K562 (cell line): ENCODE measurements around the gene CYBB.

Source experiments
- CBX5 ChIP-seq: IDR thresholded peaks from 2 replicates; pipeline ENCODE4 v1.6.1; 2014; ENCODE audit warnings: low read depth, borderline replicate concordance
- CEBPG ChIP-seq, 3 experiments: fragments of 200-800 bp in 1 of 3; sonication (Bioruptor generic) in 1 of 3; sonication (generic) in 1 of 3; formaldehyde crosslinking in 1 of 3; IDR thresholded peaks in 2 of 3; conservative IDR thresholded peaks in 1 of 3; 2 replicates each; pipeline versions ENCODE4 v1.6.1 to v1.8.0; 2016 to 2022; ENCODE audit warnings: missing compliant biosample characterization in 2 of 3, missing genetic modification characterization in 2 of 3, mild to moderate bottlenecking in 1 of 3, missing genetic modification reagents in 1 of 3
- MYC ChIP-seq, 2 experiments: fragments of 250-450 bp in 1 of 2; sonication (Bioruptor Pico) in 1 of 2; IDR thresholded peaks; 2 replicates each; pipeline versions ENCODE4 v1.5.1 to v1.6.1; 2012 to 2021; ENCODE audit warnings: low read depth in 2 of 2, borderline replicate concordance in 1 of 2, improper control_type of control experiment in 1 of 2, low read length in 1 of 2, mild to moderate bottlenecking in 1 of 2, moderate library complexity in 1 of 2
- PCBP2 ChIP-seq: fragments of 200-400 bp; formaldehyde crosslinking; IDR thresholded peaks from 2 replicates; pipeline ENCODE4 v1.6.1; 2018; ENCODE audit warnings: low read length, low read depth, mild to moderate bottlenecking, moderate library complexity; ENCODE audit not compliant: poor library complexity, severe bottlenecking
- SMAD3 ChIP-seq: fragments of 450-650 bp; formaldehyde crosslinking; conservative IDR thresholded peaks from 2 replicates; pipeline ENCODE4 v1.4.0; 2020; ENCODE audit warnings: mild to moderate bottlenecking
- SREBF2 ChIP-seq: sonication (generic); formaldehyde crosslinking; IDR thresholded peaks from 2 replicates; pipeline ENCODE4 v1.4.0; 2020; ENCODE audit warnings: mild to moderate bottlenecking, missing genetic modification reagents
- TCF7L2 ChIP-seq: fragments of 150-350 bp; IDR thresholded peaks from 2 replicates; pipeline ENCODE4 v1.6.1; 2016; ENCODE audit warnings: low read depth, mild to moderate bottlenecking, low read length, moderate library complexity
- TFAM ChIP-seq: fragments of 250-450 bp; sonication (Bioruptor Pico); conservative IDR thresholded peaks from 2 replicates; pipeline ENCODE4 v1.5.0; 2021; ENCODE audit warnings: mild to moderate bottlenecking, moderate library complexity
- ZBED1 ChIP-seq: IDR thresholded peaks from 2 replicates; pipeline ENCODE4 v1.6.1; 2014
- ZNF324 ChIP-seq: fragments of 250-450 bp; sonication (Bioruptor Pico); IDR thresholded peaks from 2 replicates; pipeline ENCODE4 v1.4.0; 2020; ENCODE audit warnings: mild to moderate bottlenecking
- TF ChIP-seq, protein P1 (sequence below), 3 experiments: IDR thresholded peaks in 2 of 3; conservative IDR thresholded peaks in 1 of 3; 2 replicates each; pipeline ENCODE4 v1.5.1; 2011 to 2012; ENCODE audit warnings: low read length in 3 of 3, mild to moderate bottlenecking in 3 of 3, control low read depth in 2 of 3, improper control_type of control experiment in 1 of 3, inconsistent platforms in 1 of 3, low read depth in 1 of 3, mixed read lengths in 1 of 3, moderate library complexity in 1 of 3; ENCODE audit not compliant: insufficient read depth in 2 of 3
- TF ChIP-seq, protein P2 (sequence below): fragments of 150-350 bp; conservative IDR thresholded peaks from 2 replicates; pipeline ENCODE4 v1.6.1; 2014; ENCODE audit warnings: low read length
- TF ChIP-seq, protein P3 (sequence below): sonication (generic); formaldehyde crosslinking; IDR thresholded peaks from 2 replicates; pipeline ENCODE4 v1.8.0; 2022; ENCODE audit warnings: mild to moderate bottlenecking, low read depth, missing genetic modification reagents

GRCh38 chrX:37796310-37796709, 16.5 kb downstream of the CYBB start:
- TF ChIP-seq TFAM (CRISPR knock-in tag) (no peak), CBX5 (no peak), SMAD3 (CRISPR knock-in tag) (no peak), CEBPG (CRISPR knock-in tag; IDR thresholded peaks at IDR 0.05) (no peak), CEBPG (tag; conservative IDR thresholded peaks at IDR 0.05 in 1 of 2, IDR thresholded peaks at IDR 0.05 in 1 of 2) (no peak), SREBF2 (no peak), ZBED1 (no peak), PCBP2 (no peak), MYC (IDR thresholded peaks at IDR 0.05; ENCODE audit: low read depth, low read length) (no peak), MYC (CRISPR knock-in tag; IDR thresholded peaks at IDR 0.05; ENCODE audit: borderline replicate concordance, low read depth) (no peak), ZNF324 (CRISPR knock-in tag) (no peak), TCF7L2 (no peak)
- TF ChIP-seq, protein P1, sequence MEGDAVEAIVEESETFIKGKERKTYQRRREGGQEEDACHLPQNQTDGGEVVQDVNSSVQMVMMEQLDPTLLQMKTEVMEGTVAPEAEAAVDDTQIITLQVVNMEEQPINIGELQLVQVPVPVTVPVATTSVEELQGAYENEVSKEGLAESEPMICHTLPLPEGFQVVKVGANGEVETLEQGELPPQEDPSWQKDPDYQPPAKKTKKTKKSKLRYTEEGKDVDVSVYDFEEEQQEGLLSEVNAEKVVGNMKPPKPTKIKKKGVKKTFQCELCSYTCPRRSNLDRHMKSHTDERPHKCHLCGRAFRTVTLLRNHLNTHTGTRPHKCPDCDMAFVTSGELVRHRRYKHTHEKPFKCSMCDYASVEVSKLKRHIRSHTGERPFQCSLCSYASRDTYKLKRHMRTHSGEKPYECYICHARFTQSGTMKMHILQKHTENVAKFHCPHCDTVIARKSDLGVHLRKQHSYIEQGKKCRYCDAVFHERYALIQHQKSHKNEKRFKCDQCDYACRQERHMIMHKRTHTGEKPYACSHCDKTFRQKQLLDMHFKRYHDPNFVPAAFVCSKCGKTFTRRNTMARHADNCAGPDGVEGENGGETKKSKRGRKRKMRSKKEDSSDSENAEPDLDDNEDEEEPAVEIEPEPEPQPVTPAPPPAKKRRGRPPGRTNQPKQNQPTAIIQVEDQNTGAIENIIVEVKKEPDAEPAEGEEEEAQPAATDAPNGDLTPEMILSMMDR (IDR thresholded peaks at IDR 0.05 in 2 of 3, conservative IDR thresholded peaks at IDR 0.05 in 1 of 3; ENCODE audit: insufficient read depth in 2 of 3, low read depth in 1 of 3, low read length in 3 of 3): no peak
- TF ChIP-seq, protein P2, sequence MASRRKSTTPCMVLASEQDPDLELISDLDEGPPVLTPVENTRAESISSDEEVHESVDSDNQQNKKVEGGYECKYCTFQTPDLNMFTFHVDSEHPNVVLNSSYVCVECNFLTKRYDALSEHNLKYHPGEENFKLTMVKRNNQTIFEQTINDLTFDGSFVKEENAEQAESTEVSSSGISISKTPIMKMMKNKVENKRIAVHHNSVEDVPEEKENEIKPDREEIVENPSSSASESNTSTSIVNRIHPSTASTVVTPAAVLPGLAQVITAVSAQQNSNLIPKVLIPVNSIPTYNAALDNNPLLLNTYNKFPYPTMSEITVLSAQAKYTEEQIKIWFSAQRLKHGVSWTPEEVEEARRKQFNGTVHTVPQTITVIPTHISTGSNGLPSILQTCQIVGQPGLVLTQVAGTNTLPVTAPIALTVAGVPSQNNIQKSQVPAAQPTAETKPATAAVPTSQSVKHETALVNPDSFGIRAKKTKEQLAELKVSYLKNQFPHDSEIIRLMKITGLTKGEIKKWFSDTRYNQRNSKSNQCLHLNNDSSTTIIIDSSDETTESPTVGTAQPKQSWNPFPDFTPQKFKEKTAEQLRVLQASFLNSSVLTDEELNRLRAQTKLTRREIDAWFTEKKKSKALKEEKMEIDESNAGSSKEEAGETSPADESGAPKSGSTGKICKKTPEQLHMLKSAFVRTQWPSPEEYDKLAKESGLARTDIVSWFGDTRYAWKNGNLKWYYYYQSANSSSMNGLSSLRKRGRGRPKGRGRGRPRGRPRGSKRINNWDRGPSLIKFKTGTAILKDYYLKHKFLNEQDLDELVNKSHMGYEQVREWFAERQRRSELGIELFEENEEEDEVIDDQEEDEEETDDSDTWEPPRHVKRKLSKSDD: no peak
- TF ChIP-seq, protein P3, sequence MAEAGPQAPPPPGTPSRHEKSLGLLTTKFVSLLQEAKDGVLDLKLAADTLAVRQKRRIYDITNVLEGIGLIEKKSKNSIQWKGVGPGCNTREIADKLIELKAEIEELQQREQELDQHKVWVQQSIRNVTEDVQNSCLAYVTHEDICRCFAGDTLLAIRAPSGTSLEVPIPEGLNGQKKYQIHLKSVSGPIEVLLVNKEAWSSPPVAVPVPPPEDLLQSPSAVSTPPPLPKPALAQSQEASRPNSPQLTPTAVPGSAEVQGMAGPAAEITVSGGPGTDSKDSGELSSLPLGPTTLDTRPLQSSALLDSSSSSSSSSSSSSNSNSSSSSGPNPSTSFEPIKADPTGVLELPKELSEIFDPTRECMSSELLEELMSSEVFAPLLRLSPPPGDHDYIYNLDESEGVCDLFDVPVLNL (CRISPR knock-in tag): no peak
